Measurements from ENCODE around the gene PES1.

DNA sequence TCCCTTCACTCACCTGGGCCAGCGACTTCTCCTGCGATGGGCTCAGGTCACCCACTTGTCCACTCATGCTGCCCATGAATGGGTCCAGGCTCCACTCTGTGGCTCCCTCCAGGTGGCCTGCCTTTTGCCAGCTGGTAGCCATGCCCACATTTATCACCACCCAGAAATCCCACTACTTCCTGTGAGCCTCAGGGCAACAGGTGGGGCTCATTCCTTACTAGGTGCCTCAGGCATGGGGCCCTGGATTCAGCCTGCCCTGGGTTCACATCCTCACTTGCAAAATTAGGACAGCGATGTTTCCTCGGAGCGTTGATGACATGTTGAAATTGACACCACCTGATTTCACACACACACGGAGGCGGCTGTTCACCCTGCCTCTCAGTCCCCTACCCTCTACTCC, 45.1 kb downstream of the PES1 start, which contains the start of gene SEC14L6:
- no peak for TF ChIP-seq EZH2 (IDR thresholded peaks at IDR 0.05; ENCODE audit: borderline replicate concordance, low read depth, low read length, severe bottlenecking)
- no peak for TF ChIP-seq POLR2A (IDR thresholded peaks at IDR 0.05; ENCODE audit: low read depth, low read length)
- TF ChIP-seq, protein P1, sequence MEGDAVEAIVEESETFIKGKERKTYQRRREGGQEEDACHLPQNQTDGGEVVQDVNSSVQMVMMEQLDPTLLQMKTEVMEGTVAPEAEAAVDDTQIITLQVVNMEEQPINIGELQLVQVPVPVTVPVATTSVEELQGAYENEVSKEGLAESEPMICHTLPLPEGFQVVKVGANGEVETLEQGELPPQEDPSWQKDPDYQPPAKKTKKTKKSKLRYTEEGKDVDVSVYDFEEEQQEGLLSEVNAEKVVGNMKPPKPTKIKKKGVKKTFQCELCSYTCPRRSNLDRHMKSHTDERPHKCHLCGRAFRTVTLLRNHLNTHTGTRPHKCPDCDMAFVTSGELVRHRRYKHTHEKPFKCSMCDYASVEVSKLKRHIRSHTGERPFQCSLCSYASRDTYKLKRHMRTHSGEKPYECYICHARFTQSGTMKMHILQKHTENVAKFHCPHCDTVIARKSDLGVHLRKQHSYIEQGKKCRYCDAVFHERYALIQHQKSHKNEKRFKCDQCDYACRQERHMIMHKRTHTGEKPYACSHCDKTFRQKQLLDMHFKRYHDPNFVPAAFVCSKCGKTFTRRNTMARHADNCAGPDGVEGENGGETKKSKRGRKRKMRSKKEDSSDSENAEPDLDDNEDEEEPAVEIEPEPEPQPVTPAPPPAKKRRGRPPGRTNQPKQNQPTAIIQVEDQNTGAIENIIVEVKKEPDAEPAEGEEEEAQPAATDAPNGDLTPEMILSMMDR (IDR thresholded peaks at IDR 0.05; ENCODE audit: extremely low read depth in 1 of 2, insufficient read depth in 1 of 2, low read depth in 1 of 2, low read length in 2 of 2), result no peak
- TF ChIP-seq POLR2AphosphoS5 (IDR thresholded peaks at IDR 0.05; ENCODE audit: insufficient read depth, low read depth, low read length), result no peak
- TF ChIP-seq JUN (IDR thresholded peaks at IDR 0.05; ENCODE audit: borderline replicate concordance, insufficient read depth, insufficient read length, low read depth), result no peak
- no peak for TF ChIP-seq FOS (IDR thresholded peaks at IDR 0.05; ENCODE audit: borderline replicate concordance, insufficient read depth, low read length)
- no peak for TF ChIP-seq MYC (IDR thresholded peaks at IDR 0.05; ENCODE audit: low read depth, low read length)
- no peak for TF ChIP-seq MAX (IDR thresholded peaks at IDR 0.05; ENCODE audit: insufficient read depth, insufficient read length)

Data from endothelial cell of umbilical vein (primary cell).